ENCODE data around the gene HIVEP2. TPM values are rescaled to one million over a fixed set of nuclear protein-coding genes. Genes with fewer than 3 reads are reported as not detected.

The HIVEP2 gene
- total and polyA plus RNA-seq, 2 donors (not counting 3 experiments of a cell fraction or from before 2014, with no cell fraction given), result 1.3 to 4.7 TPM

DNA sequence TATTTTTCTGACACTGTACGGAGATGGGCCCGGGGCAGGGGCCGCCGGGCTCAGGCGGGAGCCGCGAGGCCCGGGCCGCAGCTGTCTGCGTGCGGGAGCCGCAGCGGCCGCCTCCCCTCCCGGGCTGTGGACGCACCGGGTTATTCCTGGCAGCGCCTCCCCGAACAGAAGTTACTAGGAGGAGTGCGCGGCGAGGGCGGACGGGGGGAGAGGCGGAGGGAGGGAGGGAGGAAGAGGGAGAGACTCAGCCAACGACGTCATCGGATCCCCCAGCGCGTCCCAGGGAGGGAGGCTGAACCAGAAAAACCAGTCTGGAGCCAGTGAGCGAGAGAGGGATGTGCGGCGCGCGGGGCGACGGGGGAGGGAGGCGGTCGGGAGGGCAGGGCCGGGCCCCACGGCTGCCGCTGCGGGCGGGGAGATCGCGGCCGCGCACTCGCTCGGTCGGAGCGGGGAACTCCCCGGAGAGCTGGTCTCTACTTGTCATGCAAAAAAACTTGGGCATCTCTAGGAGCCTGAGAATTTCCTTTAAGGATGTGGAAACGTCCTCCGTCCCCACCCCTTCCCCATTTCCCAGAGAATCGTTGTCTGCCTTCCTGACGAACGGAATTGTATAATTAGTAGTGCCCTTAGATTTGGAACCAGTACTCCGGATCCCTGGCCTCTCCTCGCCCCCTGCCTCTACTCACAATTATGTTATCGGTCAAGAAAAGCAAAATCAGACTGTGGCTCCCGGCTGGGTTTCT is 1.4 kb upstream of the HIVEP2 start:
- FAIRE-seq (peak; percentile 83), DNase-seq (ENCODE audit: low read depth, low spot score) (peak; percentile 97)
- Histone ChIP-seq H3K27ac (ENCODE audit: insufficient read depth, low read depth, low read length) (peak overlapping the region; percentile 85), H3K36me3 (ENCODE audit: control insufficient read depth in 2 of 2, extremely low read depth in 1 of 2, insufficient read depth in 2 of 2, low read length in 2 of 2) (no peaks in the 10 kb centered on the region), H2AFZ (ENCODE audit: low read depth, low read length) (peak overlapping the region; percentile 84), H3K9me3 (replicated peaks; ENCODE audit: control insufficient read depth, insufficient read depth, low read length) (no peaks in the 10 kb centered on the region), H3K4me3 (replicated peaks in 1 of 3; ENCODE audit: insufficient read depth in 1 of 3, low read depth in 1 of 3, low read length in 3 of 3) (peak overlapping the region; percentile 58 to 91 (median 85)), H3K4me2 (ENCODE audit: insufficient read depth, low read length) (peak overlapping the region; percentile 98), H3K4me1 (ENCODE audit: control insufficient read depth, extremely low read depth, insufficient read depth, low read length) (peaks cover 17% of the 10 kb centered on the region), H3K79me2 (ENCODE audit: control insufficient read depth, insufficient read depth, low read length) (no peaks in the 10 kb centered on the region), H3K27me3 (ENCODE audit: control insufficient read depth in 2 of 2, insufficient read depth in 2 of 2, low read length in 2 of 2) (no peaks in the 10 kb centered on the region), H4K20me1 (replicated peaks; ENCODE audit: control insufficient read depth, extremely low read depth, insufficient read depth, low read length) (no peaks in the 10 kb centered on the region), H3K9ac (replicated peaks; ENCODE audit: extremely low read depth, insufficient read depth, low read length) (peak overlapping the region; percentile 96), H3K9me1 (replicated peaks; ENCODE audit: control insufficient read depth, extremely low read depth, insufficient read depth, low read length) (no peaks in the 10 kb centered on the region)
- BruUV-seq (replicated peaks), result TSS peak; percentile 76
- dilution Hi-C loops (cut with MboI; ENCODE audit: extremely low pct_ligation_motif_present, low sequenced_read_pairs) (no loop called here), intact Hi-C loops (cut with micrococcal nuclease) (loop anchor here (1.0 to 10.0 kb wide), 14 partner anchors 19 to 802 kb away; partner anchors contain the start of genes ADAT2, AIG1, NMBR and PEX3)
- TF ChIP-seq, protein P1, sequence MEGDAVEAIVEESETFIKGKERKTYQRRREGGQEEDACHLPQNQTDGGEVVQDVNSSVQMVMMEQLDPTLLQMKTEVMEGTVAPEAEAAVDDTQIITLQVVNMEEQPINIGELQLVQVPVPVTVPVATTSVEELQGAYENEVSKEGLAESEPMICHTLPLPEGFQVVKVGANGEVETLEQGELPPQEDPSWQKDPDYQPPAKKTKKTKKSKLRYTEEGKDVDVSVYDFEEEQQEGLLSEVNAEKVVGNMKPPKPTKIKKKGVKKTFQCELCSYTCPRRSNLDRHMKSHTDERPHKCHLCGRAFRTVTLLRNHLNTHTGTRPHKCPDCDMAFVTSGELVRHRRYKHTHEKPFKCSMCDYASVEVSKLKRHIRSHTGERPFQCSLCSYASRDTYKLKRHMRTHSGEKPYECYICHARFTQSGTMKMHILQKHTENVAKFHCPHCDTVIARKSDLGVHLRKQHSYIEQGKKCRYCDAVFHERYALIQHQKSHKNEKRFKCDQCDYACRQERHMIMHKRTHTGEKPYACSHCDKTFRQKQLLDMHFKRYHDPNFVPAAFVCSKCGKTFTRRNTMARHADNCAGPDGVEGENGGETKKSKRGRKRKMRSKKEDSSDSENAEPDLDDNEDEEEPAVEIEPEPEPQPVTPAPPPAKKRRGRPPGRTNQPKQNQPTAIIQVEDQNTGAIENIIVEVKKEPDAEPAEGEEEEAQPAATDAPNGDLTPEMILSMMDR (IDR thresholded peaks at IDR 0.05; ENCODE audit: extremely low read depth in 1 of 2, insufficient read depth in 1 of 2, low read depth in 1 of 2, low read length in 2 of 2), result no peak
- TF ChIP-seq MYC (IDR thresholded peaks at IDR 0.05; ENCODE audit: low read depth, low read length) (no peak), POLR2AphosphoS5 (IDR thresholded peaks at IDR 0.05; ENCODE audit: insufficient read depth, low read depth, low read length) (peak; percentile 21), FOS (IDR thresholded peaks at IDR 0.05; ENCODE audit: borderline replicate concordance, insufficient read depth, low read length) (no peak)
- ChIA-PET POLR2A (interaction anchor here (0.9 kb wide), 1 partner anchor 61 kb away, joined by 3 read pairs; no protein-coding TSS in a partner anchor), CTCF (interaction anchor here (1.0 to 1.4 kb wide), 10 partner anchors 20 to 481 kb away, joined by 3 to 10 read pairs (median 4); no protein-coding TSS in a partner anchor)
